Stimulated activated CD4-positive, alpha-beta T cell treated with anti-CD3 and anti-CD28 coated beads, TNF-alpha, amount 100 ng/mL, for 1 hour (primary cell): ENCODE results near the gene KDM2A.

ENCODE experiments used
- DNase-seq, 3 donors: peaks; one replicate each; pipeline ENCODE4 v3.0.0-alpha.2; 2020; ENCODE audit warnings: low read depth in 3 of 3, low spot score in 1 of 3

The KDM2A gene

GRCh38 chr11:67282876-67283371 is 163.9 kb downstream of the KDM2A start:
- no peak for DNase-seq

DNA sequence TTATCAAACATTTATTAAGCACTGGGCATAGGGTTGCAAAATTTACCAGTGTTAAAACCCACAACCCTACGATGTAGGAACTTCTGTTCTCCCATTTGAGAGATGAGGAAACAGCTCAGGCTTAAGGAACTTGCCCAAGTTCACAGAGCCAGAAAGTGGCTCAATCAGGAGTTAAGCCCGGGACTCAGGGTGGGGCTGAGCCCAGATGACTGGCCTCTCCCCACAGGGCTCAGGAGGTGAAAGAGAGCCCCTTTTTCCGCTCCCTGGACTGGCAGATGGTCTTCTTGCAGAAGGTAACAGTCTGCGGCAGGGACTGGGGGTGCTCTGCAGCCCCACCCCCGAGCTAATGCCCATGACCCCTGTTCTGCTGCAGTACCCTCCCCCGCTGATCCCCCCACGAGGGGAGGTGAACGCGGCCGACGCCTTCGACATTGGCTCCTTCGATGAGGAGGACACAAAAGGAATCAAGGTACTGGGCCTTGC is 164.5 kb downstream of the KDM2A start:
- no peak for DNase-seq

- DNase-seq = no peak
Observed at GRCh38 chr11:67284811-67285540, 165.9 kb downstream of the KDM2A start.

- DNase-seq = no peak
Observed at GRCh38 chr11:67285541-67286498, 166.8 kb downstream of the KDM2A start.

DNA sequence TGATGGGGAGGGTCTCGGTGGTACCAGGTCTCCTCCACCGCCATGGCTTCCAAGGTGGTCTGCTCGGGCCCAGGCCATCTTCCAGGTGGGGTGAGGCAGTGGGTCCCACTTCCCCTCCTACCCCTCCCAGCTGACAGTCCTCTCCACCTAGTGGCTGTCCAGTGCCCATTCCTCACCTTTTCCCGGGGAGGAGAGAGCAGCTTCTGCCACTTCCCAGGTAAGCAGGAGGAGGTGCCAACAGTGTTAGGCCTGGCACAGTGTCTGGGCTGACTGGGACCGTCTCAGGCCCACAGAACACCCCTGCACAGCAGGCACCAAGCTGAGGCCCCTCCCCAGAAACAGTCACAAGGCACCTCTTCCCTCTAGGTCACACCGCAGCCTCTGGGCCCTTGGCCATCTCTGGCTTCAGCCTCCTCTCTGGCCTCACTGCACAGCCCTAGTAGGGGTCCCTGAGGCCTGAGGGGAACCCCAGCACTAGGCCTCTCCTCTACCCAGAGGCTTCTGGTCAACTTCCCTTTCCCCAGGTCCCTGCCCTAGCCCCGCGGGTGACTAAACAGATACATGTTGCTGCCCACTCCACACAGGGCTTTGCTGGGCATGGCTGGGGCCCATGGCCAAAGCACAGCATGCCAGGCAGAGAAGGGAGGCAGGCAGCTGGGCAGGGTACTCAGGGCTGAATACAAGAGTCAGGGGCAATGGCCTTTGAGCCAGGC is 167.7 kb downstream of the KDM2A start:
- no peak for DNase-seq

DNA sequence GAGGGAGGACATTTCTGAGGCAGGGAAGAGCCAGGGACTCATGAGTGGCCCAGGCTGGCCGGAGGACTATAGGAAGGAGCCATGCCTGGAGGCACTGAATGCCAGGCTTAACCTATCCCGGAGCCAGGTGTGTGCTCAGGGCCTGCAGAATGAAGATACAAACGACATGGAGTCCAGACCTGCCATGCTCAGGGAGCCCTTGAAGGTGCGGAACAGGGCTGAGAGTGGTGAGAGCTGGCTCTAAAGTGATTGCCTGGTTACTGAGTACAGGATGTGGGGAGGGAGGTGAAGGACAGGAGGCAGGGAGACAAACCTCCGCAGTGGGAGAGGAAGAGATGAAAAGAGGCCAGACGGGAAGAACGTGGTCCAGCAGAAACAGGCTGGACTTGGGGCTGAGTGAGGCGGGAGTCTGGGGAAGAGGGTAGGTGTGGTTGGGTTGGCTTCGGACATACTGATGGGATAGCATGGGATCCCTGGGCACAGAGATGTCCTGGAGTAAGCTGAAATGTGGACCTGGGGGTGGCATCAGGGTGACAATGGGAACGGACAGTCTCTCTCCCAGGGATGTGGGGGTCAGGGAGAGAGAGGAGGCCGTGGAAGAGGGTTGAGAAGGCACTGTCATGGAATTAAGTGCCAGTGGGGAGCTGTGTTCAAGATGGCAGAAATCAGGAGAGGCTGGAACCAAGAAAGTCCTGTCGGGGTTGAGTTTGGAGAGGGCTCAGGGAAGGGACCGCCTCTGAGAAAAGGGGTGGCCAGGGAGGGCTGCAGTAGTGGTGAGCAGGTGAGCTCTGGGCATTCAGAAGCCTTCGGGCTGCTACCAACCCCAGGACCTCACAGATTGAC is 168.5 kb downstream of the KDM2A start:
- no peak for DNase-seq

- DNase-seq = no peak
Observed at GRCh38 chr11:67288198-67288451, 169.1 kb downstream of the KDM2A start.

DNA sequence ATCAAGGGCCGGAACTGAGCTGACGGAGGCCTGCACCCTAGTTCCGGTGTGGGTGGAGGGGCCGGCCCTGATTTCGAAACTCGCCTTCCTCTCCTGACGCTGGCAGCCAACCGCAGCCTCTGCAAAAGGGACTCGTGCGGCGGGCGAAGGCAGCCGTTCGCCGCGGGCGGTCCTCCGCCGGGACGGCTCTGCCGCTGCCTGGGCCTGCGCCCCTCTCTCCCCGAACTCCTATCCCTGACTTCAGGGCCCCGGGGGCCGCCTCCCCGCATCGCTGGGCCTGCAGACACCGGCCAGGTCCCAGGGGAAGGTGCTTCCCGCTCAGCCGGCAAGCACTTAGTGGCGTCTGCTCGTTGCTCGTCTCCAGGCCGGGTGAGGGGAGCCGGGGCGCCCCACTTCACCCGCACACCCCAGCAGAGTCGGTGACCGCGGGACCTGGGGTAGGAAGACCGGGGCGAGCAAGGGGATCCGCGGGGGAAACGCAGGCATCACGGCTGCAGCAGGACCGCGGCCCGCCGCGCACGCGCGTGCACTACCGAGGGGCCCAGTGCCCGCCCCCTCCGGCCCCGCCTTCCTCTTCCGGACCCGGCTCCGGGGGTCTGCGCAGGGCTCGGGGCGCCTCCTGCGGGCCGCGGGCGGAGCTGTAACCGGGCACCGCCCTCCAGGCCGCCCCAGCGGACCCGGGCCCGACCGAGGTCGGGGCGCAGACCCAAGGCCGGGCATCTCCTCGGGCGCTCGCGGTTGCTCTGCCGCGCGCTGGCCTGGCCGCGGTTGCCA is 169.6 kb downstream of the KDM2A start:
- DNase-seq = peak; percentile 72 to 80 (median 79)

- DNase-seq = no peak
Observed at GRCh38 chr11:67289226-67289650, 170.2 kb downstream of the KDM2A start, which contains the start of gene ANKRD13D. Gene ANKRD13D (plus strand): TSS chr11:67289303. CDS start chr11:67289461, 158 bp downstream.

DNA sequence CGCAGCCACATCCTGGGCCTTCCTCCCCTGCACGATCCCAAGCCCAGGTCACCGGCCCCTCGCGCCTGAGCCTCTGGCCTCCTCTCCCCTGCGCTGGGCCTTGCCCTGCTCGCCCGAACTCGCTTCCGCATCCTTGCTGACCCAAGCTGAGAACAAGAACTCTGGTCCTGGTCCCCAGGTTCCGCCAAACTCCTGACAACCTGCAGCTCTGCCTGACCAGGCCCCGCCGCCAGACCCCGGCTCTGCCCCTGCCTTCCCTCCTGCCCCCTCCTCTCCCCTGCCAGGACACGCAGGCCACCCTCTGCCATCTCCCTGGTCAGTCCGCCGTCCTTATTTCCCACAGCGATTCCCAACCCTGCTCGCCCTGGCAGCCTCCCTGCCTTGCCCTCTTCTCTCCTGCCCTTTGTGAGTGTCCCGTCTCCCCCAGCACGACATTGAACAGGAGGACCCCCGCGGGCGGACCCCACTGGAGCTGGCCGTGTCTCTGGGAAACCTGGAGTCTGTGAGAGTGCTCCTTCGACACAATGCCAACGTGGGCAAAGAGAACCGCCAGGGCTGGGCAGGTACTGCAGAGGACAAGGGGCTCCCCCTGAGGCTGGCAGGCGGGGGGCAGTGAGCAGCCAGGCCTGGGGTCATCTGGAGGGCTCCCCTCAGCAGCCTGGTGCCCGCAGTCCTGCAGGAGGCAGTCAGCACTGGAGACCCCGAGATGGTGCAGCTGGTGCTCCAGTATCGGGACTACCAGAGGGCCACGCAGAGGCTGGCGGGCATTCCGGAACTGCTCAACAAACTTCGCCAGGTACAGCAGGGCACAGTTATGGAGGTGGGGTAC is 170.8 kb downstream of the KDM2A start:
- DNase-seq = no peak

DNA sequence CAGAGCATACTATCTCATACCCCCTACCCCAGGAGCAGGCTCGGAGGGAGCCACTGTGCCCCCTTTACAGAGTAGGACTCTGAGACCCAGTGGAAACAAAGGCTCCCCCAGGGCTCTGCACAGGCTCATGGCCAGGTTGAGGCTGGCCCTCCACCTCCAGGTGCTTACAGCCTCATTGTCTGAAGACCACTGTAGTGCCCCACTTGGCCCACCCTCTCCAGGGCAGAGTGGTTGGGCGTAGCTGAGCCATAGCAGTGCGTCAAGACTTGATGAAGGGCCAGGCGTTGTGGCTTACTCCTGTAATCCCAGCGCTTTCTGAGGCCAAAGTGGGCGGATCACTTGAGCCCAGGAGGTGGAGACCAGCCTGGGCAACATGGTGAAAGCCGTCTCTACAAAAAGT is 171.7 kb downstream of the KDM2A start:
- no peak for DNase-seq

- DNase-seq = no peak
Observed at GRCh38 chr11:67291481-67292381, 172.7 kb downstream of the KDM2A start.

- no peak for DNase-seq
Observed at GRCh38 chr11:67292671-67293070, 173.6 kb downstream of the KDM2A start.

DNA sequence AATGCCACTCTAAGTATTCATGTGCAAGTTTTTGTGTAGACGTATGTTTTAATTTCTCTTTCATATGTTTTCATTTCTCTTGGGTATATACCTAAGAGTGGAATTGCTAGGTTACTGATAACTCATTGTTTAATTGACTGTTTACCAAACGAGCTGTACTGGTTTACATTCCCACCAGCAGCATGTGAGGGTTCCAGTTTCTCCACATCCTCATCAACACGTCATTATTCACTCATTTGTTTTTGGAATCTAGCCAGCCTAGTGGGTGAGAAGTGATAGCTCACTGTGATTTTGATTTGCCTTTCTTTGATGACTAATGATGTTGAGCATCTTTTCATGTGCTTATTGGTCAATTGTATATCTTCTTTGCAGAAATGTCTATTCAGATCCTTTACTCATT is 174.0 kb downstream of the KDM2A start:
- DNase-seq = no peak

- no peak for DNase-seq
Observed at GRCh38 chr11:67295846-67296245, 176.8 kb downstream of the KDM2A start.

- DNase-seq = no peak
Observed at GRCh38 chr11:67298786-67299185, 179.7 kb downstream of the KDM2A start.

- DNase-seq = no peak
Observed at GRCh38 chr11:67299471-67300191, 180.6 kb downstream of the KDM2A start.
